Measurements from ENCODE around the gene SCN4B.
A peak's percentile ranks its signal among the peaks of the same experiment; 100 is the strongest.

Gene SCN4B

GRCh38 chr11:118129471-118130172, 23.0 kb downstream of the SCN4B start:
- no peak for DNase-seq (ENCODE audit: low spot score)

GRCh38 chr11:118128721-118129470, 23.7 kb downstream of the SCN4B start:
- DNase-seq (ENCODE audit: low spot score): no peak

GRCh38 chr11:118128310-118128709, 24.3 kb downstream of the SCN4B start:
- no peak for DNase-seq (ENCODE audit: low spot score)

GRCh38 chr11:118126082-118126838, 26.4 kb downstream of the SCN4B start:
- DNase-seq (ENCODE audit: low spot score): no peak

- no peak for DNase-seq (ENCODE audit: low spot score)
Observed at GRCh38 chr11:118124929-118125535, 27.6 kb downstream of the SCN4B start.

GRCh38 chr11:118120793-118121192, 31.8 kb downstream of the SCN4B start:
- no peak for DNase-seq (ENCODE audit: low spot score)

GRCh38 chr11:118117790-118118601, 34.6 kb downstream of the SCN4B start:
- DNase-seq (ENCODE audit: low spot score): no peak

GRCh38 chr11:118115048-118115447, 37.6 kb downstream of the SCN4B start:
- no peak for DNase-seq (ENCODE audit: low spot score)

- DNase-seq (ENCODE audit: low spot score): no peak
Observed at GRCh38 chr11:118114266-118114665, 38.4 kb downstream of the SCN4B start.

GRCh38 chr11:118112711-118113430, 39.8 kb downstream of the SCN4B start:
- DNase-seq (ENCODE audit: low spot score): no peak

- no peak for DNase-seq (ENCODE audit: low spot score)
Observed at GRCh38 chr11:118111744-118112035, 40.9 kb downstream of the SCN4B start.

- no peak for DNase-seq (ENCODE audit: low spot score)
Observed at GRCh38 chr11:118111019-118111743, 41.4 kb downstream of the SCN4B start.

GRCh38 chr11:118109231-118109630, 43.4 kb downstream of the SCN4B start:
- peak; percentile 41 for DNase-seq (ENCODE audit: low spot score)

- DNase-seq (ENCODE audit: low spot score): no peak
Observed at GRCh38 chr11:118108513-118108912, 44.1 kb downstream of the SCN4B start.

GRCh38 chr11:118106789-118107335, 45.8 kb downstream of the SCN4B start:
- DNase-seq (ENCODE audit: low spot score): no peak

- no peak for DNase-seq (ENCODE audit: low spot score)
Observed at GRCh38 chr11:118105657-118106305, 46.8 kb downstream of the SCN4B start.

- no peak for DNase-seq (ENCODE audit: low spot score)
Observed at GRCh38 chr11:118104491-118104890, 48.1 kb downstream of the SCN4B start.

- no peak for DNase-seq (ENCODE audit: low spot score)
Observed at GRCh38 chr11:118102721-118103261, 49.8 kb downstream of the SCN4B start.

GRCh38 chr11:118100691-118101232, 51.9 kb downstream of the SCN4B start:
- no peak for DNase-seq (ENCODE audit: low spot score)
